NB4 (cell line): ENCODE measurements around the gene LAMP1.
"Not testable (repeated sequence)": the region's sequence is repeated elsewhere in the genome, so short reads cannot be mapped to it uniquely, and the experiment has no call there.

Experiments
- DNase-seq: peaks from one replicate; pipeline ENCODE4 v3.0.0; 2010; ENCODE audit warnings: low read depth
- H3K4me3 ChIP-seq: one replicate; pipeline ENCODE4 v1.5.1; 2011; ENCODE audit warnings: mild to moderate bottlenecking, low read depth, low read length, moderate library complexity
- MAX ChIP-seq: IDR thresholded peaks from 2 replicates; pipeline ENCODE4 v1.6.1; 2011; ENCODE audit warnings: low read depth, low read length
- MYC ChIP-seq: IDR thresholded peaks from 2 replicates; pipeline ENCODE4 v1.6.1; 2011; ENCODE audit warnings: low read depth, low read length
- POLR2A ChIP-seq: IDR thresholded peaks from 2 replicates; pipeline ENCODE4 v1.6.1; 2011; ENCODE audit warnings: mild to moderate bottlenecking; ENCODE audit not compliant: insufficient read length; ENCODE audit errors: extremely low read depth
- TF ChIP-seq, protein P1 (sequence below): IDR thresholded peaks from one replicate; pipeline ENCODE4 v1.5.1; 2012; ENCODE audit warnings: low read depth, low read length

The LAMP1 gene

DNA sequence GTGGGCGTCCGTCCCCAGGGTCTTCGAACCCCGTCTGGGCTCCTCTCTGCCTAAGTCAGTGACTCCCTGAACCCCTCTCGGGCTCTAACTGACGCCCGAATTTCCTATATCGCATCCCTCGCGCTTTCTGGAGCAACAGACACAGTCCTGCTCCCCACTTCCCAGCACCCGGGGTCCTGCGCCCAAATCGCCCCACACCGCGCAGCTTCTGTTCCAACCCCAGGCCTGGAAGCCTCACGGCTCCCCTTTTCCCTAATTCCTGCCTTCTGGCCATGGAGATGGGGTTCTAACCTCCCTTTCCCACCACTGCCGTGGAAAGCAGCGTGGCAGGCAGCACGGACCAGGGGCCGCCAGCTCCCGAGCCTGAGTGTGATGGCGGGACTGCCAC, 68.5 kb downstream of the LAMP1 start:
- no peak for DNase-seq
- no peak overlapping the region for H3K4me3 ChIP-seq
- TF ChIP-seq MAX: no peak

GRCh38 chr13:113365971-113366588, 69.0 kb downstream of the LAMP1 start:
- H3K4me3 ChIP-seq: no peak overlapping the region
- TF ChIP-seq MYC (no peak), POLR2A (no peak), MAX (no peak)
- TF ChIP-seq, protein P1, sequence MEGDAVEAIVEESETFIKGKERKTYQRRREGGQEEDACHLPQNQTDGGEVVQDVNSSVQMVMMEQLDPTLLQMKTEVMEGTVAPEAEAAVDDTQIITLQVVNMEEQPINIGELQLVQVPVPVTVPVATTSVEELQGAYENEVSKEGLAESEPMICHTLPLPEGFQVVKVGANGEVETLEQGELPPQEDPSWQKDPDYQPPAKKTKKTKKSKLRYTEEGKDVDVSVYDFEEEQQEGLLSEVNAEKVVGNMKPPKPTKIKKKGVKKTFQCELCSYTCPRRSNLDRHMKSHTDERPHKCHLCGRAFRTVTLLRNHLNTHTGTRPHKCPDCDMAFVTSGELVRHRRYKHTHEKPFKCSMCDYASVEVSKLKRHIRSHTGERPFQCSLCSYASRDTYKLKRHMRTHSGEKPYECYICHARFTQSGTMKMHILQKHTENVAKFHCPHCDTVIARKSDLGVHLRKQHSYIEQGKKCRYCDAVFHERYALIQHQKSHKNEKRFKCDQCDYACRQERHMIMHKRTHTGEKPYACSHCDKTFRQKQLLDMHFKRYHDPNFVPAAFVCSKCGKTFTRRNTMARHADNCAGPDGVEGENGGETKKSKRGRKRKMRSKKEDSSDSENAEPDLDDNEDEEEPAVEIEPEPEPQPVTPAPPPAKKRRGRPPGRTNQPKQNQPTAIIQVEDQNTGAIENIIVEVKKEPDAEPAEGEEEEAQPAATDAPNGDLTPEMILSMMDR: no peak
- peak; percentile 36 for DNase-seq

GRCh38 chr13:113367020-113367560, 70.1 kb downstream of the LAMP1 start:
- H3K4me3 ChIP-seq: no peak overlapping the region
- TF ChIP-seq MAX (no peak), MYC (no peak), POLR2A (no peak)
- TF ChIP-seq, protein P1: no peak
- no peak for DNase-seq

DNA sequence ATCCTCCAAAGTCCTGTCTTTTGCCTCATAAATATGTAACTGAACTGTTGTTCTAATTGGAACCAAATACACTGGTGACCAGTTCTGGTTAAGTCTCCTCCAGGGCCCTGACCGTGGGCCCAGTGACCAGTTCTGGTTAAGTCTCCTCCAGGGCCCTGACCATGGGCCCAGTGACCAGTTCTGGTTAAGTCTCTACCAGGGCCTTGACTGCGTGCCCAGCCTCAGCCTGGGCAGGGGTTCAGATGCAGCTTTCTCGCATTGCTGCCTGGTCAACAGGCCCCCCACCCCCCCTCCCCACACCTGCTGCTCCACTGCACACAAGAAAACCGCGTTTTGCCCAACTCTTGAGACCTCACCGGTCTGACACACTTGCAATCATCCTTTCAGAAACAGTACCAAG, 70.7 kb downstream of the LAMP1 start:
- TF ChIP-seq, protein P1: no peak
- no peak for TF ChIP-seq MYC
- TF ChIP-seq POLR2A: no peak
- no peak for TF ChIP-seq MAX
- DNase-seq: no peak
- H3K4me3 ChIP-seq: no peak overlapping the region

- DNase-seq, H3K4me3 ChIP-seq: not testable (repeated sequence)
Measured at GRCh38 chr13:113368353-113368752, 71.3 kb downstream of the LAMP1 start.

DNA sequence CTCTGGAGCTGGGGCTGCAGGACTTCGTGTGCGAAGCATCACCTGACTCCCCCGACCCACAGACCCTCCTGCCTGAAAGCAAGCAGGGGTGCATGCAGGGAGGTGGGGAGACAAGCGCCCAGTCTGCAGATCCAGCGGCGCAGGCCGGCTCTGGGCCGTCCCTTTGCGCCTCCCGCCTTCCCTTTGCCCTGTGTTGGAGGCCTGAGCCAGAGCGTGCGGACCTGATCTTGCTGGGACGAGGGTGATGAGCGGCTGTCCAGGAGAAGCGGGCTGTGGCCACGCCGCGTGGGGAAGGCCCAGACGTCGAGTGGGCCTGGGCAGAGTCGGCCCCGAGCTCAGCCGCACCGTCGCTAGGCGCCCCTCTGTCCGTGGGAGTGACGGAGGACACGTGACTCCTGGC, 72.2 kb downstream of the LAMP1 start:
- no peak for DNase-seq
- no peak overlapping the region for H3K4me3 ChIP-seq
- TF ChIP-seq, protein P1: no peak
- TF ChIP-seq MAX (no peak), MYC (no peak), POLR2A (no peak)

GRCh38 chr13:113369881-113370280, 72.8 kb downstream of the LAMP1 start:
- no peak for DNase-seq

More at GRCh38 chr13:113369881-113370280, 72.8 kb downstream of the LAMP1 start:
- no peak overlapping the region for H3K4me3 ChIP-seq
- TF ChIP-seq MYC (no peak), MAX (no peak), POLR2A (no peak)
- TF ChIP-seq, protein P1: no peak
